ENCODE measurements around the gene TLE1.

TLE1 gene

GRCh38 chr9:81637276-81637675 lies 52.1 kb downstream of the TLE1 start:
- Histone ChIP-seq H3K9ac (ENCODE audit: low read depth, low read length, poor library complexity, severe bottlenecking) (no peak overlapping the region), H3K27me3 (ENCODE audit: insufficient read depth, low read length, poor library complexity, severe bottlenecking) (no peaks in the 10 kb centered on the region), H3K36me3 (ENCODE audit: insufficient read depth, low read length) (peaks cover 13% of the 10 kb centered on the region), H3K9me3 (ENCODE audit: insufficient read depth, low read depth, low read length) (no peaks in the 10 kb centered on the region), H3K4me1 (ENCODE audit: insufficient read depth, low read length, poor library complexity, severe bottlenecking) (peaks cover 9% of the 10 kb centered on the region), H3F3A (ENCODE audit: low read depth) (no peaks in the 10 kb centered on the region), H3K4me2 (ENCODE audit: low read depth, low read length, poor library complexity, severe bottlenecking) (no peak overlapping the region), H3K79me2 (ENCODE audit: insufficient read depth, low read length) (no peaks in the 10 kb centered on the region), H4K20me1 (ENCODE audit: insufficient read depth, low read length, poor library complexity, severe bottlenecking) (no peaks in the 10 kb centered on the region), H3K4me3 (ENCODE audit: low read length, poor library complexity, severe bottlenecking) (no peak overlapping the region), H2AFZ (ENCODE audit: low read length) (no peak overlapping the region), H3K9me2 (replicated peaks; ENCODE audit: low read depth, low read length) (no peaks in the 10 kb centered on the region)
- TF ChIP-seq CTCF (conservative IDR thresholded peaks at IDR 0.05; ENCODE audit: low read length): no peak
- TF ChIP-seq EZH2phosphoT487 (IDR thresholded peaks at IDR 0.05; ENCODE audit: borderline replicate concordance): no peak

GRCh38 chr9:81636255-81636599 lies 53.1 kb downstream of the TLE1 start:
- TF ChIP-seq CTCF (conservative IDR thresholded peaks at IDR 0.05; ENCODE audit: low read length) (no peak; the same call in 1 of the 2 replicates), EZH2phosphoT487 (IDR thresholded peaks at IDR 0.05; ENCODE audit: borderline replicate concordance) (no peak)
- H3K4me2 ChIP-seq (ENCODE audit: low read depth, low read length, poor library complexity, severe bottlenecking): no peak overlapping the region

GRCh38 chr9:81635521-81636254 lies 53.7 kb downstream of the TLE1 start:
- peaks cover 9% of the 10 kb centered on the region for H3K4me1 ChIP-seq (ENCODE audit: insufficient read depth, low read length, poor library complexity, severe bottlenecking)

More at GRCh38 chr9:81636255-81636599, 53.1 kb downstream of the TLE1 start:
- H3K4me1 ChIP-seq (ENCODE audit: insufficient read depth, low read length, poor library complexity, severe bottlenecking): peaks cover 9% of the 10 kb centered on the region
- H3F3A ChIP-seq (ENCODE audit: low read depth): no peaks in the 10 kb centered on the region
- peaks cover 21% of the 10 kb centered on the region for H3K36me3 ChIP-seq (ENCODE audit: insufficient read depth, low read length)
- H3K79me2 ChIP-seq (ENCODE audit: insufficient read depth, low read length): no peaks in the 10 kb centered on the region
- no peak overlapping the region for H2AFZ ChIP-seq (ENCODE audit: low read length)
- H3K9ac ChIP-seq (ENCODE audit: low read depth, low read length, poor library complexity, severe bottlenecking): no peak overlapping the region
- H4K20me1 ChIP-seq (ENCODE audit: insufficient read depth, low read length, poor library complexity, severe bottlenecking): no peaks in the 10 kb centered on the region
- H3K4me3 ChIP-seq (ENCODE audit: low read length, poor library complexity, severe bottlenecking): no peak overlapping the region
- H3K27me3 ChIP-seq (ENCODE audit: insufficient read depth, low read length, poor library complexity, severe bottlenecking): no peaks in the 10 kb centered on the region
- no peaks in the 10 kb centered on the region for H3K9me3 ChIP-seq (ENCODE audit: insufficient read depth, low read depth, low read length)
- H3K9me2 ChIP-seq (replicated peaks; ENCODE audit: low read depth, low read length): no peaks in the 10 kb centered on the region

More at GRCh38 chr9:81635521-81636254, 53.7 kb downstream of the TLE1 start:
- Histone ChIP-seq H2AFZ (ENCODE audit: low read length) (no peak overlapping the region), H3K36me3 (ENCODE audit: insufficient read depth, low read length) (peaks cover 22% of the 10 kb centered on the region), H3K9ac (ENCODE audit: low read depth, low read length, poor library complexity, severe bottlenecking) (no peak overlapping the region), H3K79me2 (ENCODE audit: insufficient read depth, low read length) (no peaks in the 10 kb centered on the region), H3K27me3 (ENCODE audit: insufficient read depth, low read length, poor library complexity, severe bottlenecking) (no peaks in the 10 kb centered on the region), H3K4me3 (ENCODE audit: low read length, poor library complexity, severe bottlenecking) (no peak overlapping the region), H3K9me3 (ENCODE audit: insufficient read depth, low read depth, low read length) (no peaks in the 10 kb centered on the region), H3K9me2 (replicated peaks; ENCODE audit: low read depth, low read length) (no peaks in the 10 kb centered on the region), H4K20me1 (ENCODE audit: insufficient read depth, low read length, poor library complexity, severe bottlenecking) (no peaks in the 10 kb centered on the region), H3K4me2 (ENCODE audit: low read depth, low read length, poor library complexity, severe bottlenecking) (no peak overlapping the region), H3F3A (ENCODE audit: low read depth) (no peaks in the 10 kb centered on the region)
- TF ChIP-seq EZH2phosphoT487 (IDR thresholded peaks at IDR 0.05; ENCODE audit: borderline replicate concordance): no peak
- TF ChIP-seq CTCF (conservative IDR thresholded peaks at IDR 0.05; ENCODE audit: low read length): no peak

Data from Loucy (cell line).